HG03175 (cell line): ENCODE data around the gene ZNF211.

Source experiments
- ATAC-seq: cut with Tn5 transposase; IDR thresholded peaks from one replicate; pipeline ENCODE4 v1.9.1; 2021; ENCODE audit warnings: mild to moderate bottlenecking, moderate library complexity; ENCODE audit not compliant: unreplicated experiment

Gene ZNF211

DNA sequence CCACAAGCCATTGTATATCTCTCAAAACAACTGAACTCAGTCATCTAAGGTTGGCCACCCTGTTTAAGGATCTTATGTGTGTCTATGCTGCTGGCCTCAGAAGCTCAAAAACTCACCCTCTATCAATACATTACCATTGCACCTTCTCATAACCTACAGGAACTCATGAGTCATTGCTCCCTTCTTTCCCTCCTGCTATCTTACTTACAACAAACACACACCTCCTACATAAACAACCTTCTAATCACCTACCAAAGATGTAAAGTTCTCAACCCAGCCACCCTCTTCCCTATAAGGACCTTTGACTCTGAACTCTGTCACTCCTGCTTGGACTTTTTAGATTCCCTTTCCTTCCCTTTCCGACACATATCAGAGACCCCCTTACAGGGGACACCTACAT is 22.5 kb downstream of the ZNF211 start:
- no peak for ATAC-seq

DNA sequence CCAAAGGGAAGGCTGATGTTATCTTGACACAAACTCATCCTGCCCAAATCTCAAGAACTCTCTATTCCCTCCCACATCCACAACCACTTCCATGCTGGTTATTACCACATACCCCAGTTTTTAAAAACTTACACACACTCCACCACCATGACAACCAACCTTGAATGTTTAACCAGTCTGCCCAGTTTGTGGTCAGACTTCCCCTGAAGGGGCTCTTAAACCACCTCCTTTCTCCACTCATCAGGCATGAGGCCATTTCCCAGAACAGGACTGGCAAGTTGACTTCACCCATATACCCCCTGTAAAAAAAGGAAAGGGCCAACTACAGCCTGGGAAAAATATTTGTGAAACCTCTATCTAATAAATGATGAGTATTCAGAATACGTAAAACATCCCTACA is 23.4 kb downstream of the ZNF211 start:
- no peak for ATAC-seq

DNA sequence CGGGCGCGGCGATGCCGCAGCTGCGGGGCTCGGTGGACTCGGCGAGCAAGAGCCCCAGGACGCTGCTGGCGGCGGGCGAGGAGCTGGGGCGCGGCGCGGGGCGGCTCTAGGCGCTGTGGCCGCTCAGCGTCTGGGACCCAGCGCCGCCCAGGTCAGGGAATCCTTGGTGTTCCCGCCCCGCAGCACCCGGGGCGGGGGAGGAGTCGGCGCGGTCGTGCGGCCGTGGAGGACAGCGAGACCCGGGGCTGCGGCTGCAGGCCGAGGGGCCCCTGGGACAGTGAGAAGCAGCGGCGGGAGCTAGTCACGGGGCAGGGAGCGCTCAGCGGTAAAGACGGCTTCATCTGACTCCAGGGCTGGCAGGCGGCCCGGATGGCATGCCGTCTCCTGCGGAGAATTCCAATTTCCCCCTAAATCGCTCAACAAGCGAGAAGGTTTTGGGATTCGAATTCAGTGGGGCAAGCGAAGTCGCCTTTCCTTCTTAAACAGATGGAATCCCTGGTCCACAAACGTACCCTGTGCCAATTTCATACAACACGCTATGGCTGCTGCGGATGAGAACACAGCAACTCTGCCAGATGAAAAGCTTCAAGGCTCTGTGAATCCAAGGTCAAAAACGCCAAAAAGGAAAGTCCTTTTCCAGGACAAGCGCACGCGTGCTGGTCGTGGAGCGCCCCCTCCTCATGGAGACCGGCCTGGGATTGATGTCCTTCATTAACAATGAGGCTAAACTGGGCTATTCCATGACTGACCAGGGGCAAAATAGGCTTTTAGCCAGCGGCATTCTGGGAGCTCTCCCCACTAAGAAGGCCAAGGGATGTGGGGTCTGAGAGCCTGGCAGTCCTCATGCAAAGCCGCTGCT is 31.5 kb downstream of the ZNF211 start:
- ATAC-seq = no peak

DNA sequence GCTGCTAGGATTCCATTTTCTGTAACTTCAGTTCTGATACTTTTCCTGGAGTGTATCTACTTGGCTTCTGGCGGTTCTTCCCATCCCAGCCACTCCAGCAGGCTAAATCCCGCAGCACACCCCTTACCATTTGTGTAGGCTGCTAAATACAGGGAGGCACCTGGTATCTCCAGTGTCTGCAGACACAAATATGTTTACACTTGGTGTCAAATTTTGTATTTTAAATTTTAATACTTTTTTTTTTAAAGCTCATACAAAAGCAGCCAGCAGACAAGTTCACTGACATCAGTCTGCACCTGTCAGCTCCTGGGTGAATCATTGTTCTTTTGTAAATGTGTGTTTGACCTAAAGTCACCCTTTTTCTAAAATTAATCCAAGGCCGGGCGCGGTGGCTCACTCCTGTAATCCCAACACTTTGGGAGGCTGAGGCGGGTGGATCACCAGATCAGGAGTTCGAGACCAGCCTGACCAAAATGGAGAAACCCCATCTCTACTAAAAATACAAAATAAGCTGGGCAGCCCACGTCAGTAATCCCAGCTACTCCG is 32.4 kb downstream of the ZNF211 start:
- no peak for ATAC-seq

DNA sequence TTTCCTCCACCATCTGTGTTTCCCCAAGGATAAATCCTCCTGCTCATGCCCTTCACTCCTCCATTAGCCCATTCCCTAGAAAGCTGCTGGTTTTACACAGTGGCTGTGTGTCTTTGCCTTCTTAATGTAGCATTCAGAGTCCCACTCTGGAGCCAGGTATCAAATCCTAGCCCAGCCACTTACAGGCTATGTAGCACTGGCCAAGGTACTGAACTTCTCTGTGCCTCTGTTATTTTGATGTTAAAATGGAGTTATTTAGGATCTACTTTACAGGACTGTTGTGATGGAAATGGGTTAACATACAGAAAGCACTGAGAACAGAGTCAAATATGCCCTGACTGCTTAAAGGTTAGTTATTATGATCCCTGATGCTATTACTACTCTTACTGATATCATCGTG is 34.3 kb downstream of the ZNF211 start:
- ATAC-seq = no peak

DNA sequence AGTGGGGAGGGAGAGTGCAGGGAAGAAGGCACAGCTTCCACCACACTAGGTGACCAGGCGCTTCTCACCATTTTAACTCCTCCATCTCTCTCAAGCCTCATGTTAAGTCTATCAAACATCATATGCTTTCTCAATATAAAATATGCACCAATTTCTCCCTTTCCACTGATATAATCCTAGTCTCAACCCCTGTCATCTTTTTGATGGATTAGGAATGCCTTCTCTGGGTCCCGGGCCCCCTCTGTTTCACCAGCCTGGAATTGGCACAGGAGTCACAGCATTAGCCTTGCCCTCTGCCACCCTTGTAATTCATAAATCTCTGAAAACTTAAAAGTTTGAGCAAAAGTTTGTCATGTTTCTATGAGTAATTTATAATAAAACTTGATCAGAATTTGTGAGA is 35.7 kb downstream of the ZNF211 start, which contains the start of gene ZSCAN4:
Gene ZSCAN4 (plus strand): TSS at position 301 of the 400 bp plus-strand sequence. CDS start 7,211 bp downstream, outside the sequence.
- ATAC-seq = no peak

DNA sequence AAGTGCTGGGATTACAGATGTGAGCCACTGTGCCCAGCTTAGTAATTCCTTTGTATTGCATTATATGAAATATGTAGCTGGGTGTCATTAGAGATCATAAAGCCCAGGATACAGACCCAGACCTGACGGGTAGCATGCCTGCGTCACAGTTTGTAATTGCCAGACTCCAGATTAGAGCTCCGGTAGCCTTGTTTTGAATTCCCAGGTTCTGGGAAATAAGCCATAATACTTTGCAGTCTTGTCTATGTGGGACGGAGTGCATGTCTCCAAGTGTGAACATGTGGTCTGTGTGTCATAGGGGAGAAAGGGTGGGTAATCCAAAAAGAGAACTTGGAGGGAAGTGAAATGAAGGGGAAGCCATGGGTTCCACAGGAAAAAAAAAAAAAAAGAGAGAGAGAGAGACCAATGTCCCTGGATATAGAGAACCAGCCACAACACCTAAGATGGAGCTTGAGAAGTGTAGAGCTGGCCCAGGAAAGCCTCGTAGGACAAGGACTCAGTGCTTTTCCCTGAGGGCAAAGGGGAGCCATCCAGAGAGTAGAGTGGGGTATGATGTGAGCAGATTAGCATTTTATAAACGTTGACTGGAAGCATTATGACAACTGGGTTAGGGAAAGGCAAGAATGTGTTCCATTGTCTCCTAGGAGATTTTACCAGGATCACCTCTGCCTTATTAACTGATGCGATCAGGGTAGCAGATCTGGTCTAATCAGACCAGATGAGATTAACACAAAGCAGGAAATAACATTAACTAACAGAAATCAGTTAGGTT is 38.3 kb downstream of the ZNF211 start:
- no peak for ATAC-seq

DNA sequence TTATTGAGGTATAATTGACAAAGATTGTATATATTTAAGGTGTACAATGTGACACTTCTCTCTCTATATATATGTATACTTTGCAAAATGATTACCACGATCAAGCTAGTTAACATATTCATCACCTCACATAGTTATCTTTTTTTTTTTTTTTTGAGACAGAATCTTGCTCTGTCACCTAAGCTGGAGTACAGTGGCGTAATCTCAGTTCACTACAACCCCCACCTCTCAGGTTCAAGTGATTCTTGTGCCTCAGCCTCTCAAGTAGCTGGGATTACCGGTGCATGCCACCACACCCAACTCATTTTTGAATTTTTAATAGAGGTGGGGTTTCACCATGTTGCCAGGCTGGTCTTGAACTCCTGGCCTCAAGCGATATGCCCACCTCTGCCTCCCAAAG is 39.5 kb downstream of the ZNF211 start:
- no peak for ATAC-seq

DNA sequence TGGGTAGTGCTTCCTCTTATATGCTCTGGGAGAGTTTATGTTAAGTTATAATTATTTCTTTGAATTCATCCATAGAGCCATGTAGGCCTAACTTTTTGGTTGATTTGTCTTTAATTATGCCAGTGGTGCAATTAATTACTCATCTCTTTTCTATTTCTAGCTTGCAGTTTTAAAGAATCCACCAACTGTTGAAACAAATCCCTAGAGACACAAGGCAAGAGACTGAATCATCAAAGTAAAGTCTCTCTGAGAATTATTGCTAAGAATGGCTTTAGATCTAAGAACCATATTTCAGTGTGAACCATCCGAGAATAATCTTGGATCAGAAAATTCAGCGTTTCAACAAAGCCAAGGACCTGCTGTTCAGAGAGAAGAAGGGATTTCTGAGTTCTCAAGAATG is 42.9 kb downstream of the ZNF211 start:
- no peak for ATAC-seq

DNA sequence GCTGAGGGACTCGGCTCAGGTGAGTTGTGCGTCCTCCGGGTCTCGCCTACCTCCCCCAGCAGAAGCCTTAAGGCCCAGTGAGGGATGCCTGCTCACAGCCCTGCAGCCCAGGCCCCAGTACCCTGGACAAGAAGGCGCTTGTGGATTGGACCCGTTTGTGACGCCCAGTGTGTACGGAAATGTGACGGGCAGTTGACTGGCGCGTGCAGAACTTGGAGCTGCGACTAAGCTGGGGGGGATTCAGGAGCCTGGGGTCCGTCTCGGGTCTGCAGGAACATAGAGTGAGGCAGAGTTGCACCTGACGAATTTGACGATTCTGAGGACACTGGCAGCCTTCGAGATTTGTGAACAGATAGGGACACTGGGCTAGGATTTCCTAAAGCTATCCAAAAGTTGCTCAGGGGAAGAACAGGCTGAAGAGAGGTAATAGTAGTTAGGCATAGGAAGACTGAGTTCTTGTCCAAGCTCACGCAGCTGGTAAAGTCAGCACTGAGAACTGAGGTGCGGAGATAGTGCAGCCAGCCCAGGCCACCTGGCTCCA is 49.3 kb downstream of the ZNF211 start:
- ATAC-seq = no peak

DNA sequence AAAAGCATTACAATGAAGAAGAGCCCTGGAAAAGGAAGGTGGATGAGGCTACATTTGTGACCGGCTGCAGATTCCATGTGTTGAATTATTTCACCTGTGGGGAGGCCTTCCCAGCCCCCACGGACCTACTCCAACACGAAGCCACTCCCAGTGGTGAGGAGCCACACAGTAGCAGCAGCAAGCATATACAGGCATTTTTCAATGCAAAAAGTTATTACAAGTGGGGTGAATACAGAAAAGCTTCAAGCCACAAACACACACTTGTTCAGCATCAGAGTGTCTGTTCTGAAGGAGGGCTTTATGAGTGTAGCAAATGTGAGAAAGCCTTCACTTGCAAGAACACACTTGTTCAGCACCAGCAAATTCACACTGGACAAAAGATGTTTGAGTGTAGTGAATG is 53.8 kb downstream of the ZNF211 start:
- no peak for ATAC-seq

DNA sequence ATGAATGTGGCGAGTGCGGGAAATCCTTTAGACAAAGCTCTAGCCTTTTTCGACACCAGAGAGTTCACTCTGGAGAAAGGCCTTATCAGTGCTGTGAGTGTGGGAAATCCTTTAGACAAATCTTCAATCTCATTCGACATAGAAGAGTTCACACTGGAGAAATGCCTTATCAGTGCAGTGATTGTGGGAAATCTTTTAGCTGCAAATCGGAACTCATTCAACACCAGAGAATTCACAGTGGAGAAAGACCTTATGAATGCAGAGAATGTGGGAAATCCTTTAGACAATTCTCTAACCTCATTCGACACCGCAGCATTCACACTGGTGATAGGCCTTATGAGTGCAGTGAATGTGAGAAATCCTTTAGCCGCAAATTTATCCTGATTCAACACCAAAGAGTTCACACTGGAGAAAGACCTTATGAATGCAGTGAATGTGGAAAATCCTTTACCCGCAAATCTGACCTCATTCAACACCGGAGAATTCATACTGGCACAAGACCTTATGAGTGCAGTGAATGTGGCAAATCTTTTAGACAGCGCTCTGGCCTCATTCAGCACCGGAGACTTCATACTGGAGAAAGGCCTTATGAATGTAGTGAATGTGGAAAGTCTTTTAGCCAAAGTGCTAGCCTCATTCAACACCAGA is 54.5 kb downstream of the ZNF211 start:
- ATAC-seq = no peak

DNA sequence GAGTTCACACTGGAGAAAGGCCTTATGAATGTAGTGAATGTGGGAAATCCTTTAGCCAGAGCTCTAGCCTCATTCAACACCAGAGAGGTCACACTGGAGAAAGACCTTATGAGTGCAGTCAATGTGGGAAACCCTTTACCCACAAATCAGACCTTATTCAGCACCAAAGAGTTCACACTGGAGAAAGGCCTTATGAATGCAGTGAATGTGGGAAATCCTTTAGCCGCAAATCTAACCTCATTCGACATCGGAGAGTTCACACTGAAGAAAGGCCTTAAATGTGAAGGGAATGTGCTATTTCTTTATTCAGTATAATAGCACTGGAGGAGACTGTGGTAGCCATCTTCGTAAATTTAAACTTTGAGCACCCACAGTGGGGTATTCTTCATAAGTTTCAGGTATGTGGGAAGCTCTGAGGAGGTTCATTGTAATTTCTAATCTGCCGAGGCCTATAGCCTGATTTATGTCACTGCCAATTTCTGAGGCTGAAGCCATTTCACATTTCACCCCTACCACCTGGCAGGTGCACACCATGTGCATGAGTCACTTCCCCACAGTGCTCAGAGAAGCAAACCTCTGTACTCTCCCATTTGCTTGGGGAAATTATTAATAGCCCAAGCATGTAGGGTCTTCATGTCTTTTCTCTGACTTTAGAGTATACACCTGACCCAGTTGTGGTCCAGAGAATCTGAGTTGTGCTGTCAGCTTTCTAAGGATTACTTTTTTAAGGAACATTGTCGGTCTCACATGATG is 55.2 kb downstream of the ZNF211 start:
- ATAC-seq = no peak

DNA sequence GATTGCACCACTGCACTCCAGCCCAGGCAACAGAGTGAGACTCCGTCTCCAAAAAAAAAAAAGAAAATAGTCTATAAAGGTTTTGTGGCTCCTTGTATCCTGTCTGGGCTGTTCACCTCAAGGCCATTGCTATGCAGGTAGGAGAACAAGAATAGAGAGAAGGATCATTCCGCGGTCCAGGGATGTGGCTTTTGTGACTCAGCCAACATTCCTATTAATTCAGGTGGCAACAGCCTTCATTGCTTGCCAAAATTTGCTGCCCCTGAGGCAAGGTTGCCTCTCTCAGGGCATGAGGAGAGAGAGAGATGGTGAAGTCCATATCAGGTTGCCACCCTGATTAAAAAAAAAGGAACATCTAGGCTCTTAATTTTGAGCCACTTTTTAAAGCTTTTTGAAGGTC is 56.8 kb downstream of the ZNF211 start:
- ATAC-seq = no peak
